GM23338 (cell line): ENCODE results near the gene PKNOX2. TPM values are rescaled to one million over a fixed set of nuclear protein-coding genes. Genes with fewer than 3 reads are reported as not detected.

Experiments used
- ATAC-seq: fragments of 200-7000 bp; cut with Tn5 transposase; 3 replicates; pipeline ENCODE4 v1.9.1; 2020
- DNase-seq: peaks from one replicate; pipeline ENCODE4 v3.0.0-alpha.2; 2015; ENCODE audit warnings: low spot score
- H2AFZ ChIP-seq: fragments of 200-600 bp; sonication (generic); 2 replicates; pipeline ENCODE4 v1.8.0; 2016; ENCODE audit warnings: antibody characterized with exemption, mild to moderate bottlenecking, moderate library complexity
- H3F3A ChIP-seq: fragments of 200-600 bp; sonication (generic); replicated peaks from 2 replicates; pipeline ENCODE4 v1.8.0; 2017; ENCODE audit warnings: antibody characterized with exemption, mixed run types, low read depth
- H3K27ac ChIP-seq: fragments of 200-600 bp; sonication (generic); 2 replicates; pipeline ENCODE4 v1.6.1; 2016; ENCODE audit warnings: low read depth
- H3K27me3 ChIP-seq: fragments of 200-600 bp; sonication (generic); 2 replicates; pipeline ENCODE4 v1.8.0; 2016; ENCODE audit warnings: mild to moderate bottlenecking, mixed run types, moderate library complexity; ENCODE audit not compliant: insufficient read depth
- H3K36me3 ChIP-seq: fragments of 200-600 bp; sonication (generic); 2 replicates; pipeline ENCODE4 v1.8.0; 2016; ENCODE audit warnings: mild to moderate bottlenecking; ENCODE audit not compliant: insufficient read depth
- H3K4me1 ChIP-seq: fragments of 200-600 bp; sonication (generic); 2 replicates; pipeline ENCODE4 v1.8.0; 2016; ENCODE audit warnings: mild to moderate bottlenecking, moderate library complexity; ENCODE audit not compliant: insufficient read depth
- H3K4me2 ChIP-seq: fragments of 200-600 bp; sonication (generic); 2 replicates; pipeline ENCODE4 v1.7.1; 2017; ENCODE audit warnings: mixed run types
- H3K4me3 ChIP-seq: fragments of 200-600 bp; sonication (generic); 2 replicates; pipeline ENCODE4 v1.6.1; 2016; ENCODE audit warnings: mixed run types
- H3K79me2 ChIP-seq: fragments of 200-600 bp; sonication (generic); replicated peaks from 2 replicates; pipeline ENCODE4 v1.8.0; 2017; ENCODE audit warnings: mild to moderate bottlenecking; ENCODE audit not compliant: insufficient read depth
- H3K9me2 ChIP-seq: fragments of 200-600 bp; sonication (generic); 2 replicates; pipeline ENCODE4 v1.8.0; 2017; ENCODE audit not compliant: insufficient read depth
- H4K20me1 ChIP-seq: fragments of 200-600 bp; sonication (generic); replicated peaks from 2 replicates; pipeline ENCODE4 v1.8.0; 2017; ENCODE audit warnings: mild to moderate bottlenecking; ENCODE audit not compliant: insufficient read depth
- H3K27ac Mint-ChIP-seq: 2 replicates; pipeline ENCODE4 v1.8.0; 2020; ENCODE audit warnings: inconsistent platforms, mild to moderate bottlenecking, moderate library complexity, mixed read lengths
- H3K27me3 Mint-ChIP-seq: 3 replicates; pipeline ENCODE4 v1.8.0; 2022; ENCODE audit warnings: low read depth, mild to moderate bottlenecking, moderate library complexity, mixed read lengths, inconsistent platforms; ENCODE audit not compliant: insufficient read depth, poor library complexity
- H3K36me3 Mint-ChIP-seq: 3 replicates; pipeline ENCODE4 v1.8.0; 2021; ENCODE audit warnings: low read depth, mild to moderate bottlenecking, inconsistent platforms, moderate library complexity, mixed read lengths
- H3K4me1 Mint-ChIP-seq: 3 replicates; pipeline ENCODE4 v1.8.0; 2020; ENCODE audit warnings: mild to moderate bottlenecking, inconsistent platforms, mixed read lengths
- H3K4me3 Mint-ChIP-seq: 3 replicates; pipeline ENCODE4 v1.8.0; 2021; ENCODE audit warnings: moderate library complexity, mild to moderate bottlenecking, inconsistent platforms, mixed read lengths
- H3K9me3 Mint-ChIP-seq: 3 replicates; pipeline ENCODE4 v1.8.0; 2020; ENCODE audit warnings: moderate library complexity, mild to moderate bottlenecking, inconsistent platforms, mixed read lengths
- EZH2phosphoT487 ChIP-seq: fragments of 200-600 bp; sonication (generic); IDR thresholded peaks from one replicate; pipeline ENCODE4 v1.8.1; 2018; ENCODE audit warnings: antibody characterized with exemption; ENCODE audit not compliant: unreplicated experiment
- NANOG ChIP-seq: IDR thresholded peaks from 2 replicates; pipeline ENCODE4 v1.6.1; 2016; ENCODE audit warnings: antibody characterized with exemption, borderline replicate concordance
- POLR2AphosphoS5 ChIP-seq: IDR thresholded peaks from 2 replicates; pipeline ENCODE4 v1.6.1; 2016; ENCODE audit warnings: antibody characterized with exemption, low read depth
- ZNF114 ChIP-seq: fragments of 250-450 bp; sonication (Bioruptor Pico); IDR thresholded peaks from 2 replicates; pipeline ENCODE4 v1.5.0; 2020; ENCODE audit warnings: mild to moderate bottlenecking, moderate library complexity
- ZNF331 ChIP-seq: fragments of 250-450 bp; sonication (Bioruptor Pico); IDR thresholded peaks from 2 replicates; pipeline ENCODE4 v1.5.0; 2020; ENCODE audit warnings: low read depth, mild to moderate bottlenecking, moderate library complexity
- polyA plus RNA-seq: library from polyadenylated mRNA; unstranded; fragments of >200 nt; fragmentation: Nextera tagmentation; extraction: Ambion mirVana; gene quantifications from 2 replicates; pipeline ENCODE4 v1.2.1, GENCODE V29; 2016
- total RNA-seq: library from RNA; depleted of rRNA; stranded (reverse); fragments of >200 nt; shearing (Covaris generic); gene quantifications from 2 replicates; pipeline ENCODE4 v1.2.3, GENCODE V29; 2014
- TF ChIP-seq, protein P1 (sequence below), 2 experiments: fragments of 200-600 bp in 1 of 2; sonication (generic) in 1 of 2; conservative IDR thresholded peaks; 2 replicates each; pipeline versions ENCODE4 v1.5.1 to v1.6.1; 2016 to 2017; ENCODE audit warnings: antibody characterized with exemption in 2 of 2, low read depth in 2 of 2, mild to moderate bottlenecking in 2 of 2, moderate library complexity in 1 of 2
- TF ChIP-seq, protein P2 (sequence below): IDR thresholded peaks from one replicate; pipeline ENCODE4 v1.6.1; 2018; ENCODE audit warnings: antibody characterized with exemption; ENCODE audit not compliant: unreplicated experiment
- TF ChIP-seq, protein P3 (sequence below): fragments of 250-450 bp; sonication (Bioruptor Pico); IDR thresholded peaks from 2 replicates; pipeline ENCODE4 v1.5.0; 2020; ENCODE audit warnings: mild to moderate bottlenecking, moderate library complexity
- TF ChIP-seq, protein P4 (sequence below): IDR thresholded peaks from 2 replicates; pipeline ENCODE4 v1.6.1; 2016; ENCODE audit warnings: antibody characterized with exemption

PKNOX2 gene
- total and polyA plus RNA-seq, 2 experiments from 2014 or later = 0.42 to 0.83 TPM

- Mint-ChIP-seq H3K4me3 (no peak overlapping the region), H3K9me3 (peaks cover 12% of the 10 kb centered on the region)
These were observed 155.1 kb downstream of the PKNOX2 start for GRCh38 chr11:125319649-125320048.

More at GRCh38 chr11:125319649-125320048, 155.1 kb downstream of the PKNOX2 start:
- no peak overlapping the region for H3K27ac Mint-ChIP-seq
- H3F3A ChIP-seq = no peaks in the 10 kb centered on the region
- H4K20me1 ChIP-seq = no peaks in the 10 kb centered on the region
- H3K4me2 ChIP-seq = no peak overlapping the region
- no peaks in the 10 kb centered on the region for H3K79me2 ChIP-seq
- TF ChIP-seq EZH2phosphoT487 = no peak
- TF ChIP-seq, protein P1, sequence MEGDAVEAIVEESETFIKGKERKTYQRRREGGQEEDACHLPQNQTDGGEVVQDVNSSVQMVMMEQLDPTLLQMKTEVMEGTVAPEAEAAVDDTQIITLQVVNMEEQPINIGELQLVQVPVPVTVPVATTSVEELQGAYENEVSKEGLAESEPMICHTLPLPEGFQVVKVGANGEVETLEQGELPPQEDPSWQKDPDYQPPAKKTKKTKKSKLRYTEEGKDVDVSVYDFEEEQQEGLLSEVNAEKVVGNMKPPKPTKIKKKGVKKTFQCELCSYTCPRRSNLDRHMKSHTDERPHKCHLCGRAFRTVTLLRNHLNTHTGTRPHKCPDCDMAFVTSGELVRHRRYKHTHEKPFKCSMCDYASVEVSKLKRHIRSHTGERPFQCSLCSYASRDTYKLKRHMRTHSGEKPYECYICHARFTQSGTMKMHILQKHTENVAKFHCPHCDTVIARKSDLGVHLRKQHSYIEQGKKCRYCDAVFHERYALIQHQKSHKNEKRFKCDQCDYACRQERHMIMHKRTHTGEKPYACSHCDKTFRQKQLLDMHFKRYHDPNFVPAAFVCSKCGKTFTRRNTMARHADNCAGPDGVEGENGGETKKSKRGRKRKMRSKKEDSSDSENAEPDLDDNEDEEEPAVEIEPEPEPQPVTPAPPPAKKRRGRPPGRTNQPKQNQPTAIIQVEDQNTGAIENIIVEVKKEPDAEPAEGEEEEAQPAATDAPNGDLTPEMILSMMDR (conservative IDR thresholded peaks at IDR 0.05; ENCODE audit: low read depth in 2 of 2) = no peak
- TF ChIP-seq NANOG = no peak
- no peak for TF ChIP-seq ZNF331 (CRISPR knock-in tag)
- TF ChIP-seq POLR2AphosphoS5 = no peak
- TF ChIP-seq, protein P2, sequence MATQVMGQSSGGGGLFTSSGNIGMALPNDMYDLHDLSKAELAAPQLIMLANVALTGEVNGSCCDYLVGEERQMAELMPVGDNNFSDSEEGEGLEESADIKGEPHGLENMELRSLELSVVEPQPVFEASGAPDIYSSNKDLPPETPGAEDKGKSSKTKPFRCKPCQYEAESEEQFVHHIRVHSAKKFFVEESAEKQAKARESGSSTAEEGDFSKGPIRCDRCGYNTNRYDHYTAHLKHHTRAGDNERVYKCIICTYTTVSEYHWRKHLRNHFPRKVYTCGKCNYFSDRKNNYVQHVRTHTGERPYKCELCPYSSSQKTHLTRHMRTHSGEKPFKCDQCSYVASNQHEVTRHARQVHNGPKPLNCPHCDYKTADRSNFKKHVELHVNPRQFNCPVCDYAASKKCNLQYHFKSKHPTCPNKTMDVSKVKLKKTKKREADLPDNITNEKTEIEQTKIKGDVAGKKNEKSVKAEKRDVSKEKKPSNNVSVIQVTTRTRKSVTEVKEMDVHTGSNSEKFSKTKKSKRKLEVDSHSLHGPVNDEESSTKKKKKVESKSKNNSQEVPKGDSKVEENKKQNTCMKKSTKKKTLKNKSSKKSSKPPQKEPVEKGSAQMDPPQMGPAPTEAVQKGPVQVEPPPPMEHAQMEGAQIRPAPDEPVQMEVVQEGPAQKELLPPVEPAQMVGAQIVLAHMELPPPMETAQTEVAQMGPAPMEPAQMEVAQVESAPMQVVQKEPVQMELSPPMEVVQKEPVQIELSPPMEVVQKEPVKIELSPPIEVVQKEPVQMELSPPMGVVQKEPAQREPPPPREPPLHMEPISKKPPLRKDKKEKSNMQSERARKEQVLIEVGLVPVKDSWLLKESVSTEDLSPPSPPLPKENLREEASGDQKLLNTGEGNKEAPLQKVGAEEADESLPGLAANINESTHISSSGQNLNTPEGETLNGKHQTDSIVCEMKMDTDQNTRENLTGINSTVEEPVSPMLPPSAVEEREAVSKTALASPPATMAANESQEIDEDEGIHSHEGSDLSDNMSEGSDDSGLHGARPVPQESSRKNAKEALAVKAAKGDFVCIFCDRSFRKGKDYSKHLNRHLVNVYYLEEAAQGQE = no peak
- TF ChIP-seq, protein P3, sequence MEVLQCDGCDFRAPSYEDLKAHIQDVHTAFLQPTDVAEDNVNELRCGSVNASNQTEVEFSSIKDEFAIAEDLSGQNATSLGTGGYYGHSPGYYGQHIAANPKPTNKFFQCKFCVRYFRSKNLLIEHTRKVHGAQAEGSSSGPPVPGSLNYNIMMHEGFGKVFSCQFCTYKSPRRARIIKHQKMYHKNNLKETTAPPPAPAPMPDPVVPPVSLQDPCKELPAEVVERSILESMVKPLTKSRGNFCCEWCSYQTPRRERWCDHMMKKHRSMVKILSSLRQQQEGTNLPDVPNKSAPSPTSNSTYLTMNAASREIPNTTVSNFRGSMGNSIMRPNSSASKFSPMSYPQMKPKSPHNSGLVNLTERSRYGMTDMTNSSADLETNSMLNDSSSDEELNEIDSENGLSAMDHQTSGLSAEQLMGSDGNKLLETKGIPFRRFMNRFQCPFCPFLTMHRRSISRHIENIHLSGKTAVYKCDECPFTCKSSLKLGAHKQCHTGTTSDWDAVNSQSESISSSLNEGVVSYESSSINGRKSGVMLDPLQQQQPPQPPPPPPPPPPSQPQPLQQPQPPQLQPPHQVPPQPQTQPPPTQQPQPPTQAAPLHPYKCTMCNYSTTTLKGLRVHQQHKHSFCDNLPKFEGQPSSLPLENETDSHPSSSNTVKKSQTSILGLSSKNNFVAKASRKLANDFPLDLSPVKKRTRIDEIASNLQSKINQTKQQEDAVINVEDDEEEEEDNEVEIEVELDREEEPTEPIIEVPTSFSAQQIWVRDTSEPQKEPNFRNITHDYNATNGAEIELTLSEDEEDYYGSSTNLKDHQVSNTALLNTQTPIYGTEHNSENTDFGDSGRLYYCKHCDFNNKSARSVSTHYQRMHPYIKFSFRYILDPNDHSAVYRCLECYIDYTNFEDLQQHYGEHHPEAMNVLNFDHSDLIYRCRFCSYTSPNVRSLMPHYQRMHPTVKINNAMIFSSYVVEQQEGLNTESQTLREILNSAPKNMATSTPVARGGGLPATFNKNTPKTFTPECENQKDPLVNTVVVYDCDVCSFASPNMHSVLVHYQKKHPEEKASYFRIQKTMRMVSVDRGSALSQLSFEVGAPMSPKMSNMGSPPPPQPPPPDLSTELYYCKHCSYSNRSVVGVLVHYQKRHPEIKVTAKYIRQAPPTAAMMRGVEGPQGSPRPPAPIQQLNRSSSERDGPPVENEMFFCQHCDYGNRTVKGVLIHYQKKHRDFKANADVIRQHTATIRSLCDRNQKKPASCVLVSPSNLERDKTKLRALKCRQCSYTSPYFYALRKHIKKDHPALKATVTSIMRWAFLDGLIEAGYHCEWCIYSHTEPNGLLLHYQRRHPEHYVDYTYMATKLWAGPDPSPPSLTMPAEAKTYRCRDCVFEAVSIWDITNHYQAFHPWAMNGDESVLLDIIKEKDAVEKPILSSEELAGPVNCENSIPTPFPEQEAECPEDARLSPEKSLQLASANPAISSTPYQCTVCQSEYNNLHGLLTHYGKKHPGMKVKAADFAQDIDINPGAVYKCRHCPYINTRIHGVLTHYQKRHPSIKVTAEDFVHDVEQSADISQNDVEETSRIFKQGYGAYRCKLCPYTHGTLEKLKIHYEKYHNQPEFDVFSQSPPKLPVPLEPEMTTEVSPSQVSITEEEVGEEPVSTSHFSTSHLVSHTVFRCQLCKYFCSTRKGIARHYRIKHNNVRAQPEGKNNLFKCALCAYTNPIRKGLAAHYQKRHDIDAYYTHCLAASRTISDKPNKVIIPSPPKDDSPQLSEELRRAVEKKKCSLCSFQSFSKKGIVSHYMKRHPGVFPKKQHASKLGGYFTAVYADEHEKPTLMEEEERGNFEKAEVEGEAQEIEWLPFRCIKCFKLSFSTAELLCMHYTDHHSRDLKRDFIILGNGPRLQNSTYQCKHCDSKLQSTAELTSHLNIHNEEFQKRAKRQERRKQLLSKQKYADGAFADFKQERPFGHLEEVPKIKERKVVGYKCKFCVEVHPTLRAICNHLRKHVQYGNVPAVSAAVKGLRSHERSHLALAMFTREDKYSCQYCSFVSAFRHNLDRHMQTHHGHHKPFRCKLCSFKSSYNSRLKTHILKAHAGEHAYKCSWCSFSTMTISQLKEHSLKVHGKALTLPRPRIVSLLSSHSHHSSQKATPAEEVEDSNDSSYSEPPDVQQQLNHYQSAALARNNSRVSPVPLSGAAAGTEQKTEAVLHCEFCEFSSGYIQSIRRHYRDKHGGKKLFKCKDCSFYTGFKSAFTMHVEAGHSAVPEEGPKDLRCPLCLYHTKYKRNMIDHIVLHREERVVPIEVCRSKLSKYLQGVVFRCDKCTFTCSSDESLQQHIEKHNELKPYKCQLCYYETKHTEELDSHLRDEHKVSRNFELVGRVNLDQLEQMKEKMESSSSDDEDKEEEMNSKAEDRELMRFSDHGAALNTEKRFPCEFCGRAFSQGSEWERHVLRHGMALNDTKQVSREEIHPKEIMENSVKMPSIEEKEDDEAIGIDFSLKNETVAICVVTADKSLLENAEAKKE = no peak
- TF ChIP-seq ZNF114 (CRISPR knock-in tag) = no peak
- TF ChIP-seq, protein P4, sequence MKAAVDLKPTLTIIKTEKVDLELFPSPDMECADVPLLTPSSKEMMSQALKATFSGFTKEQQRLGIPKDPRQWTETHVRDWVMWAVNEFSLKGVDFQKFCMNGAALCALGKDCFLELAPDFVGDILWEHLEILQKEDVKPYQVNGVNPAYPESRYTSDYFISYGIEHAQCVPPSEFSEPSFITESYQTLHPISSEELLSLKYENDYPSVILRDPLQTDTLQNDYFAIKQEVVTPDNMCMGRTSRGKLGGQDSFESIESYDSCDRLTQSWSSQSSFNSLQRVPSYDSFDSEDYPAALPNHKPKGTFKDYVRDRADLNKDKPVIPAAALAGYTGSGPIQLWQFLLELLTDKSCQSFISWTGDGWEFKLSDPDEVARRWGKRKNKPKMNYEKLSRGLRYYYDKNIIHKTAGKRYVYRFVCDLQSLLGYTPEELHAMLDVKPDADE = no peak
- H3K36me3 Mint-ChIP-seq = peaks cover 12% of the 10 kb centered on the region; the same call in 2 of the 3 replicates
- H3K27me3 Mint-ChIP-seq = peaks cover 3% of the 10 kb centered on the region
- H2AFZ ChIP-seq = no peak overlapping the region
- no peak overlapping the region for H3K4me3 ChIP-seq
- peaks cover 19% of the 10 kb centered on the region for H3K4me1 Mint-ChIP-seq
- ATAC-seq (no peak), DNase-seq (no peak)
- no peaks in the 10 kb centered on the region for H3K36me3 ChIP-seq
- H3K27me3 ChIP-seq = no peaks in the 10 kb centered on the region
- H3K9me2 ChIP-seq = 0 out of 2 replicates have a peak, but pooled peaks cover 2% of the 10 kb centered on the region
- H3K4me1 ChIP-seq = peaks cover 17% of the 10 kb centered on the region
- no peak overlapping the region for H3K27ac ChIP-seq
